CD4-positive, CD25-positive, alpha-beta regulatory T cell (primary cell): Measurements from ENCODE around the gene AFG1L. TPM values are rescaled to one million over a fixed set of nuclear protein-coding genes. Genes with fewer than 3 reads are reported as not detected.
A peak's percentile ranks its signal among the peaks of the same experiment; 100 is the strongest.

Source experiments
- ATAC-seq, 2 donors: fragments of 150-1000 bp; cut with Tn5 transposase; one replicate each; pipeline ENCODE4 v1.10.0; 2021; ENCODE audit warnings: low read depth in 2 of 2, moderate number of reproducible peaks in 2 of 2, moderate library complexity in 1 of 2
- DNase-seq, 3 donors: peaks; one replicate each; pipeline versions ENCODE4 v3.0.0 to v3.0.0-alpha.2; 2012 to 2022; ENCODE audit warnings: mixed read lengths in 1 of 3
- H3K27ac ChIP-seq: one replicate; pipeline ENCODE4 v1.7.0; 2013; ENCODE audit warnings: mild to moderate bottlenecking, low read length; ENCODE audit not compliant: insufficient read depth, poor library complexity, severe bottlenecking
- H3K27me3 ChIP-seq: one replicate; pipeline ENCODE4 v1.7.0; 2013; ENCODE audit warnings: low read length; ENCODE audit not compliant: control insufficient read depth, insufficient read depth
- H3K36me3 ChIP-seq: one replicate; pipeline ENCODE4 v1.7.0; 2013; ENCODE audit warnings: mild to moderate bottlenecking, low read length, moderate library complexity; ENCODE audit not compliant: control insufficient read depth, insufficient read depth
- H3K4me1 ChIP-seq: 2 replicates; pipeline ENCODE4 v1.7.0; 2013; ENCODE audit warnings: mild to moderate bottlenecking, low read length; ENCODE audit not compliant: insufficient read depth, control insufficient read depth, poor library complexity, severe bottlenecking
- H3K4me3 ChIP-seq: one replicate; pipeline ENCODE4 v1.7.0; 2013; ENCODE audit warnings: low read depth, mild to moderate bottlenecking, low read length, moderate library complexity
- H3K9me3 ChIP-seq, 2 experiments: 1 replicate in 1 of 2; 2 replicates in 1 of 2; pipeline ENCODE4 v1.7.0; 2013; ENCODE audit warnings: low read length in 2 of 2, mild to moderate bottlenecking in 1 of 2, moderate library complexity in 1 of 2; ENCODE audit not compliant: control insufficient read depth in 2 of 2
- H3K27ac Mint-ChIP-seq, 3 donors: one replicate each; pipeline ENCODE4 v1.8.0; 2020 to 2022; ENCODE audit warnings: mild to moderate bottlenecking in 3 of 3, mixed read lengths in 3 of 3, moderate library complexity in 2 of 3
- H3K27me3 Mint-ChIP-seq: one replicate; pipeline ENCODE4 v1.8.0; 2022; ENCODE audit warnings: mild to moderate bottlenecking, mixed read lengths
- H3K36me3 Mint-ChIP-seq: one replicate; pipeline ENCODE4 v1.8.0; 2020; ENCODE audit warnings: mixed read lengths
- H3K4me1 Mint-ChIP-seq, 4 donors: one replicate each; pipeline ENCODE4 v1.8.0; 2020 to 2022; ENCODE audit warnings: mixed read lengths in 4 of 4, mild to moderate bottlenecking in 1 of 4
- H3K4me3 Mint-ChIP-seq, 4 donors: one replicate each; pipeline ENCODE4 v1.8.0; 2020 to 2022; ENCODE audit warnings: mild to moderate bottlenecking in 4 of 4, mixed read lengths in 4 of 4, moderate library complexity in 3 of 4
- H3K9me3 Mint-ChIP-seq, 7 donors: one replicate each; pipeline ENCODE4 v1.8.0; 2020 to 2022; ENCODE audit warnings: mixed read lengths in 7 of 7, mild to moderate bottlenecking in 3 of 7, moderate library complexity in 2 of 7
- polyA plus RNA-seq, 4 donors: library from polyadenylated mRNA; unstranded; fragments of 300-500 nt; fragmentation: Illumina TruSeq; gene quantifications; one replicate each; pipeline ENCODE4 v1.2.3, GENCODE V29; 2021
- total RNA-seq: library from RNA; stranded (reverse); gene quantifications from one replicate; pipeline ENCODE4 v1.2.3, GENCODE V29; 2022

AFG1L gene
- total and polyA plus RNA-seq, 5 donors from 2014 or later: 0.55 to 4.4 (median 2.2) TPM

GRCh38 chr6:108421366-108421765 is 126.5 kb downstream of the AFG1L start:
- Histone ChIP-seq H3K36me3 (no peaks in the 10 kb centered on the region), H3K4me3 (no peak overlapping the region), H3K4me1 (no peaks in the 10 kb centered on the region), H3K27ac (no peak overlapping the region), H3K9me3 (no peaks in the 10 kb centered on the region), H3K27me3 (no peaks in the 10 kb centered on the region)
- DNase-seq (no peak), ATAC-seq (no peak)
- Mint-ChIP-seq H3K4me1 (no peaks in the 10 kb centered on the region), H3K9me3 (peaks cover 0 to 2% (median 0%) of the 10 kb centered on the region in 7 donors), H3K27ac (no peak overlapping the region), H3K27me3 (no peaks in the 10 kb centered on the region), H3K4me3 (no peak overlapping the region), H3K36me3 (no peaks in the 10 kb centered on the region)

- Histone ChIP-seq H3K4me3 (no peak overlapping the region), H3K27me3 (no peaks in the 10 kb centered on the region), H3K36me3 (no peaks in the 10 kb centered on the region), H3K27ac (no peak overlapping the region), H3K4me1 (no peaks in the 10 kb centered on the region), H3K9me3 (no peaks in the 10 kb centered on the region)
- H3K27me3 Mint-ChIP-seq: no peaks in the 10 kb centered on the region
- no peaks in the 10 kb centered on the region for H3K36me3 Mint-ChIP-seq
- no peak for ATAC-seq
- peaks cover 0 to 5% (median 0%) of the 10 kb centered on the region in 7 donors for H3K9me3 Mint-ChIP-seq
- no peaks in the 10 kb centered on the region for H3K4me1 Mint-ChIP-seq
- no peak overlapping the region for H3K27ac Mint-ChIP-seq
- no peak overlapping the region for H3K4me3 Mint-ChIP-seq
- no peak for DNase-seq
Observed at GRCh38 chr6:108423982-108424705, 129.3 kb downstream of the AFG1L start.

- no peak overlapping the region for H3K4me3 Mint-ChIP-seq
- no peak for ATAC-seq
- no peak overlapping the region for H3K4me3 ChIP-seq
- peaks cover 0 to 5% (median 0%) of the 10 kb centered on the region in 7 donors for H3K9me3 Mint-ChIP-seq
- H3K27me3 Mint-ChIP-seq: no peaks in the 10 kb centered on the region
- no peaks in the 10 kb centered on the region for H3K4me1 ChIP-seq
- no peaks in the 10 kb centered on the region for H3K4me1 Mint-ChIP-seq
- no peaks in the 10 kb centered on the region for H3K36me3 Mint-ChIP-seq
- H3K27ac Mint-ChIP-seq: no peak overlapping the region
- no peaks in the 10 kb centered on the region for H3K27me3 ChIP-seq
- no peak overlapping the region for H3K27ac ChIP-seq
- no peak for DNase-seq
- H3K9me3 ChIP-seq: no peaks in the 10 kb centered on the region
- no peaks in the 10 kb centered on the region for H3K36me3 ChIP-seq
Observed at GRCh38 chr6:108425428-108425827, 130.6 kb downstream of the AFG1L start.

DNA sequence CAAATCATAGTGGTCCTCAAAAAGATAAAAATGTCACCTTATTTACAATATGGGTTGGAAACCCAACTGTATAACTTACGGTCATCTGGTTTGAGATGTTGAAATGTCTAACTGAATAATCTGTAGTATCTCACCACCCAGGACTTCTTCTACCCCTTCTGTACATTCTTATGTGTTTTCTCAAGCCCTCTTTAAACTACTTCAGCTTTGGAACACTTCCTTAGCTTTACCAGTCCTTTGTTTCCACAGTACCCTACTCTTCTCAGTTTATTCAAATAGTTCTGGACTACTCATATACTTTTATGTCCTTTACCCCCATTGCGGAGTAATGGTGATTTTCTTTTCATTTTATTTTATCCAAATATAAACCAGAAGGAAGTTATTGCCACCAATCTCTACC is 137.3 kb downstream of the AFG1L start:
- Mint-ChIP-seq H3K27me3 (no peaks in the 10 kb centered on the region), H3K36me3 (peaks cover 15% of the 10 kb centered on the region), H3K9me3 (peaks cover 0 to 5% (median 0%) of the 10 kb centered on the region in 7 donors), H3K27ac (no peak overlapping the region), H3K4me3 (no peak overlapping the region), H3K4me1 (peaks cover 0 to 3% (median 0%) of the 10 kb centered on the region in 4 donors)
- Histone ChIP-seq H3K27me3 (no peaks in the 10 kb centered on the region), H3K36me3 (no peaks in the 10 kb centered on the region), H3K27ac (no peak overlapping the region), H3K4me3 (no peak overlapping the region), H3K9me3 (no peaks in the 10 kb centered on the region), H3K4me1 (no peaks in the 10 kb centered on the region)
- ATAC-seq (no peak), DNase-seq (no peak)

GRCh38 chr6:108432792-108433191 is 137.9 kb downstream of the AFG1L start:
- H3K9me3 ChIP-seq: no peaks in the 10 kb centered on the region
- Mint-ChIP-seq H3K27ac (no peak overlapping the region), H3K9me3 (peaks cover 0 to 5% (median 0%) of the 10 kb centered on the region in 7 donors), H3K36me3 (peaks cover 15% of the 10 kb centered on the region), H3K4me1 (peaks cover 0 to 3% (median 0%) of the 10 kb centered on the region in 4 donors), H3K4me3 (no peak overlapping the region), H3K27me3 (no peaks in the 10 kb centered on the region)
- H3K4me1 ChIP-seq: no peaks in the 10 kb centered on the region
- H3K27me3 ChIP-seq: no peaks in the 10 kb centered on the region
- H3K36me3 ChIP-seq: no peaks in the 10 kb centered on the region
- H3K4me3 ChIP-seq: no peak overlapping the region
- ATAC-seq (no peak), DNase-seq (peak in 1 of 3 donors; percentile 18)
- H3K27ac ChIP-seq: no peak overlapping the region

GRCh38 chr6:108434222-108434621 is 139.4 kb downstream of the AFG1L start:
- Mint-ChIP-seq H3K9me3 (no peaks in the 10 kb centered on the region), H3K27ac (no peak overlapping the region), H3K4me1 (peaks cover 0 to 3% (median 0%) of the 10 kb centered on the region in 4 donors), H3K36me3 (peaks cover 15% of the 10 kb centered on the region), H3K27me3 (no peaks in the 10 kb centered on the region), H3K4me3 (no peak overlapping the region)
- Histone ChIP-seq H3K27me3 (no peaks in the 10 kb centered on the region), H3K27ac (no peak overlapping the region), H3K36me3 (no peaks in the 10 kb centered on the region), H3K9me3 (no peaks in the 10 kb centered on the region), H3K4me1 (no peaks in the 10 kb centered on the region), H3K4me3 (no peak overlapping the region)
- DNase-seq: no peak
- ATAC-seq: no peak

DNA sequence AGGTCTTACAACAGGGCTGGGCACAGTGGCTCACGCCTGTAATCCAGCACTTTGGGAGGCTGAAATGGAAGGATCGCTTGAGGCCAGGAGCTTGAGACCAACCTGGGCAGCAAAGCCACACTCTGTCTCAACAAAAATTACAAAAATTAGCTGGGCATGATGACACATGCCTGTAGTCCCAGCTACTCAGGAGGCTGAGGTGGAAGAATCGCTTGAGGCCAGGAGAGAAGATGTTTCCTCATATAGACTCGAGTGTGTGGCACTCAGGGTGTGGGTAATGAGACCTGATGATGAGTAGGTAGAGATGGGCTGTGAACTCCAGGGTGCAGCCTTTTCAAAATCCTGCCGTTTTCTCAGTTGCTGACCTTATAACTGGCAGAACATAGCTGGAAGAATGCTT is 140.5 kb downstream of the AFG1L start:
- H3K27ac ChIP-seq: no peak overlapping the region
- H3K4me1 ChIP-seq: no peaks in the 10 kb centered on the region
- no peak for ATAC-seq
- H3K27ac Mint-ChIP-seq: no peak overlapping the region
- H3K27me3 Mint-ChIP-seq: no peaks in the 10 kb centered on the region
- no peaks in the 10 kb centered on the region for H3K36me3 ChIP-seq
- H3K4me3 Mint-ChIP-seq: no peak overlapping the region
- H3K9me3 Mint-ChIP-seq: no peaks in the 10 kb centered on the region
- peaks cover 15% of the 10 kb centered on the region for H3K36me3 Mint-ChIP-seq
- H3K9me3 ChIP-seq: no peaks in the 10 kb centered on the region
- no peak overlapping the region for H3K4me3 ChIP-seq
- no peaks in the 10 kb centered on the region for H3K27me3 ChIP-seq
- peaks cover 0 to 3% (median 0%) of the 10 kb centered on the region in 4 donors for H3K4me1 Mint-ChIP-seq
- DNase-seq: no peak

DNA sequence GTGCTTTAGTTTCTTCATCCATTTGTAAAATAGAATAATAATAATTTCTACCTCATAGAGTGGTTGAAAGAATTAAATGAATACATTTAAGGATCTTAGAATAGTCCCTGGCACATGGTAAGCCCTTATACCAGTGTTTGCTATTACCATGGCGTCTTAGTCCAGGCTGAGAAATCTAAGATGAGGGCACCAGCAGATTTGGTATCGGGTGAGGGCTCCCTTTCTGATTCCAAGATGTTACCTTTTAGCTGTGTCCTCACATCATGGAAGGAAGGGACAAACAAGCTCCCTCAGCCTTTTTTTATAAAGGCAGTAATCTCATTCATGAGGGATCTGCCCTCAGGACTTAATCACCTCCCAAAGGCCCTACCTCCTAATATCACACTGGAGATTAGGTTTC is 141.9 kb downstream of the AFG1L start:
- DNase-seq (no peak), ATAC-seq (no peak)
- H3K9me3 Mint-ChIP-seq: no peaks in the 10 kb centered on the region
- Histone ChIP-seq H3K27ac (no peak overlapping the region), H3K9me3 (no peaks in the 10 kb centered on the region), H3K4me3 (no peak overlapping the region), H3K4me1 (no peaks in the 10 kb centered on the region), H3K27me3 (no peaks in the 10 kb centered on the region), H3K36me3 (no peaks in the 10 kb centered on the region)
- H3K4me1 Mint-ChIP-seq: peaks cover 0 to 3% (median 0%) of the 10 kb centered on the region in 4 donors
- H3K27me3 Mint-ChIP-seq: no peaks in the 10 kb centered on the region
- peaks cover 12% of the 10 kb centered on the region for H3K36me3 Mint-ChIP-seq
- H3K27ac Mint-ChIP-seq: no peak overlapping the region
- no peak overlapping the region for H3K4me3 Mint-ChIP-seq
